Neural crest cell (in vitro differentiated cells): ENCODE results near the gene PPM1D. TPM values are rescaled to one million over a fixed set of nuclear protein-coding genes. Genes with fewer than 3 reads are reported as not detected.
A peak's percentile ranks its signal among the peaks of the same experiment; 100 is the strongest.

Experiments
- DNase-seq: peaks from one replicate; pipeline ENCODE4 v3.0.0; 2021; ENCODE audit warnings: low read depth, mixed read lengths, low spot score
- H3K27ac Mint-ChIP-seq: one replicate; pipeline ENCODE4 v1.8.0; 2021; ENCODE audit warnings: mild to moderate bottlenecking, mixed read lengths; ENCODE audit not compliant: unreplicated experiment
- H3K27me3 Mint-ChIP-seq: 2 replicates; pipeline ENCODE4 v1.8.0; 2021; ENCODE audit warnings: low read depth, mild to moderate bottlenecking, mixed read lengths
- H3K36me3 Mint-ChIP-seq: 2 replicates; pipeline ENCODE4 v1.8.0; 2021; ENCODE audit warnings: low read depth, mild to moderate bottlenecking, mixed read lengths
- H3K4me1 Mint-ChIP-seq: 2 replicates; pipeline ENCODE4 v1.8.0; 2021; ENCODE audit warnings: mixed read lengths
- H3K4me3 Mint-ChIP-seq: one replicate; pipeline ENCODE4 v1.8.0; 2021; ENCODE audit warnings: mild to moderate bottlenecking, mixed read lengths
- H3K9me3 Mint-ChIP-seq: 2 replicates; pipeline ENCODE4 v1.8.0; 2021; ENCODE audit warnings: mixed read lengths
- total RNA-seq: library from RNA; stranded (reverse); gene quantifications from 2 replicates; pipeline ENCODE4 v1.2.1, GENCODE V29; 2021
- TF ChIP-seq, protein P1 (sequence below): fragments of 200-600 bp; sonication (generic); conservative IDR thresholded peaks from 2 replicates; pipeline ENCODE4 v1.5.0; 2021; ENCODE audit warnings: antibody characterized with exemption, mild to moderate bottlenecking

Gene PPM1D
- total RNA-seq, 1 donor from 2014 or later: 23.8 TPM

DNA sequence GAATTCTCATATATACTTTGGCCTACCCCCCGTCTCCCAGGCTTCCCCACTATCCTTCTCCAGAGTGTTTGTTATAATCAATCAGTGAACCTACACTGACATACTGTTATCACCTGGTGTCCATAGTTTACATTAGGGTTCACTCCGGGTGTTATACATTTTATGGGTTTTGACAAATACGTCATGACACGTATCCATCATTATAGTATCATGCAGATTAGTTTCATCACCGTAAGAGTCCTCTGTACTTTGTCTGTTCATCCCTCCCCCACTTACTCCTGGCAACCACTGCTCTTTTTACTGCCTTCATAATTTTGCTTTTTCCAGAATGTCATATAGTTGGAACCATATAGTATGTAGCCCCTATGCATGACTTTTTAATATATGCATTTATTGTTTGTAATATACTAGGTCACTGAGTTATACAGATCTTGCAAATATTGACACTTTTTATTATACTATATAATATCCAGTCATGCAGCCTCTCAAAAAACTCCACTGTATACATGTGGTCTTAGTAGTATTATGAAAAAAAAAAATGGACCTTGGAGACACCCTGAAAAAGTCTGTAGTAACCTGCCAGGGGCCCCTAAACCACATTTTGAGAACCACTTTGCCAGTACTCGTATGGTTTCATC, 28.4 kb downstream of the PPM1D start:
- H3K27ac Mint-ChIP-seq: no peak overlapping the region
- H3K4me3 Mint-ChIP-seq: no peak overlapping the region
- TF ChIP-seq, protein P1, sequence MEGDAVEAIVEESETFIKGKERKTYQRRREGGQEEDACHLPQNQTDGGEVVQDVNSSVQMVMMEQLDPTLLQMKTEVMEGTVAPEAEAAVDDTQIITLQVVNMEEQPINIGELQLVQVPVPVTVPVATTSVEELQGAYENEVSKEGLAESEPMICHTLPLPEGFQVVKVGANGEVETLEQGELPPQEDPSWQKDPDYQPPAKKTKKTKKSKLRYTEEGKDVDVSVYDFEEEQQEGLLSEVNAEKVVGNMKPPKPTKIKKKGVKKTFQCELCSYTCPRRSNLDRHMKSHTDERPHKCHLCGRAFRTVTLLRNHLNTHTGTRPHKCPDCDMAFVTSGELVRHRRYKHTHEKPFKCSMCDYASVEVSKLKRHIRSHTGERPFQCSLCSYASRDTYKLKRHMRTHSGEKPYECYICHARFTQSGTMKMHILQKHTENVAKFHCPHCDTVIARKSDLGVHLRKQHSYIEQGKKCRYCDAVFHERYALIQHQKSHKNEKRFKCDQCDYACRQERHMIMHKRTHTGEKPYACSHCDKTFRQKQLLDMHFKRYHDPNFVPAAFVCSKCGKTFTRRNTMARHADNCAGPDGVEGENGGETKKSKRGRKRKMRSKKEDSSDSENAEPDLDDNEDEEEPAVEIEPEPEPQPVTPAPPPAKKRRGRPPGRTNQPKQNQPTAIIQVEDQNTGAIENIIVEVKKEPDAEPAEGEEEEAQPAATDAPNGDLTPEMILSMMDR: no peak
- H3K27me3 Mint-ChIP-seq: no peaks in the 10 kb centered on the region
- no peaks in the 10 kb centered on the region for H3K36me3 Mint-ChIP-seq
- no peaks in the 10 kb centered on the region for H3K9me3 Mint-ChIP-seq
- DNase-seq: no peak
- H3K4me1 Mint-ChIP-seq: no peaks in the 10 kb centered on the region

DNA sequence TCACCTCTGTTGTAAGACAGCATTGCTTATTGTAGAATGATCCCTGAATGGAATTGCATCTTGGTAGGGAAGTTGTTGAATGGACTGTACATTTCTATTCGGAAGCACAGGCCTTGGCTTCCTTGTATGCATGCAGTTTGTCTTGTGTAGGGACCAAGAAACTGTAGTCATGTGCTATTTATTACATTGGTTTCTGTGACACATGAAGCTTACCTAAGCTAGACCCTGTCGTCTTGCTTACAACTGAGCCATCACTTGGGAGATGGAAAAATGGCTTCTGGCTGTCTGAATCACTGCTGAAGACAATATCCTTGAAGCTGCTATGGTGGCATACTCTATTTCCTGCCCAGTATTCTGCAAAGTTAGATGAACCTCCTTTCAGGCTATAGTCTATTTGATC, 29.1 kb downstream of the PPM1D start:
- Mint-ChIP-seq H3K9me3 (no peaks in the 10 kb centered on the region), H3K27me3 (no peaks in the 10 kb centered on the region), H3K36me3 (no peaks in the 10 kb centered on the region), H3K27ac (no peak overlapping the region), H3K4me3 (no peak overlapping the region), H3K4me1 (no peaks in the 10 kb centered on the region)
- no peak for DNase-seq
- TF ChIP-seq, protein P1: no peak

DNA sequence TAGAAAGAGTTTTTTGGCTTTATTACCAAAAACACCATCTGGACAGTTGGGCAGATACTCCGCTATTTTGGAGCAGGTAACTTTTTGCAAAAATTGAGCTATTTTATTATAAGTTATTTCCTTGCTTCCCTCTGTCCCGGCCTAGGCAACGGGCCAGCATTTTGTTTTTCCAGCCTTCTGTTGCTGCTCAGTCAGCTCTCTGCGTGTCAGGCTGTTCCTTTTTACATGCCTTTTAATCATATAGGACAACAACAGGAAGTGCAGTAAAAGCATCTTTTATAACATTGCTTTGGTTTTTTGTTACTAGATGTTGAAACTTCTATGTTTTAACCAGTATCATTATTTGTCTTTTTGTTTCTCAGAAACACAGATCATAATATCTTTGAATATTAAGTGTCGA, 30.4 kb downstream of the PPM1D start:
- H3K27ac Mint-ChIP-seq: peak overlapping the region; percentile 50
- no peak for DNase-seq
- no peaks in the 10 kb centered on the region for H3K4me1 Mint-ChIP-seq
- H3K9me3 Mint-ChIP-seq: no peaks in the 10 kb centered on the region
- H3K4me3 Mint-ChIP-seq: no peak overlapping the region
- TF ChIP-seq, protein P1: no peak
- H3K36me3 Mint-ChIP-seq: no peaks in the 10 kb centered on the region
- no peaks in the 10 kb centered on the region for H3K27me3 Mint-ChIP-seq

DNA sequence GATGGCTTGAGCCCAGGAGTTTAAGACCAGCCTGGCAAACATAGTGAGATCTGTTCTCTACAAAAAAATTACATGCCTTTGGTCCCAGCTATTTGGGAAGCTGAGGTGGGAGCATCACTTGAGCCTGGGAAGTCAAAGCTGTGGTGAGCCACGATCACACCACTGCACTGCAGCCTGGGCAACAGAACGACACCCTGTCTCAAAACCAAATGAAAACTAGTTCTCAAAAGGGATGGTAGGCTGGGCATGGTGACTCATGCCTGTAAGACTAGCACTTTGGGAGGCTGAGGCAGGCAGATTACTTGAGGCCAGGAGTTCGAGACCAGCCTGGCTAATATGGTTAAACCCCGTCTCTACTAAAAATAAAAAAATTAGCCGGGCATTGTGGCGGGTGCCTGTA, 31.1 kb downstream of the PPM1D start:
- Mint-ChIP-seq H3K4me1 (no peaks in the 10 kb centered on the region), H3K9me3 (no peaks in the 10 kb centered on the region), H3K27me3 (no peaks in the 10 kb centered on the region), H3K36me3 (no peaks in the 10 kb centered on the region), H3K4me3 (no peak overlapping the region), H3K27ac (peak overlapping the region; percentile 12)
- DNase-seq: no peak
- TF ChIP-seq, protein P1: no peak

DNA sequence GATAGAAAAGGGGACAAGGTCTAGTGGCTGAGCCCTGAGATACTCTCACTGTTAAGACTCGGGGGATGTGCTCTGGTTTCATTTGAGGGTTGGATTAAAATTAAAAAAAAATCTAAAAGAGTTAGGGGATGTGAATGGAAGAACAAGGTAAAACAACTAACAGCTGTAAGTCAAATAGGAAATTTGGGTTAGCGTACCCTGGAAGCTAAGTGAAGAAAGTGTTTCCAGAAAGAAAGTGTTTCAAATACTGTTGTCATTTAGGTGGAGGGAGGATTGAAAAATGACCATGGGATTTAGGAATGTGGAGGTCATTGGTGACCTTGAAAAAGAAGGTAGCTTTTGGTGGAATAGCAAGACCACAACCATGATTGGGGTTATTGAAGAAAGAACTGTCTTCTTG, 37.7 kb downstream of the PPM1D start:
- Mint-ChIP-seq H3K27me3 (no peaks in the 10 kb centered on the region), H3K4me3 (no peak overlapping the region), H3K27ac (no peak overlapping the region), H3K9me3 (no peaks in the 10 kb centered on the region), H3K4me1 (peaks cover 6% of the 10 kb centered on the region), H3K36me3 (no peaks in the 10 kb centered on the region)
- TF ChIP-seq, protein P1: no peak
- no peak for DNase-seq
